H1 (cell line): ENCODE measurements around the gene PRADC1. TPM values are rescaled to one million over a fixed set of nuclear protein-coding genes. Genes with fewer than 3 reads are reported as not detected.

Source experiments
- CTCF ChIA-PET: fragments of 300-600 bp; sonication (Branson Sonifier 250); formaldehyde crosslinking; loops from one replicate; lab custom pipeline; 2021; ENCODE audit not compliant: partially characterized antibody; lab: Charles Lee
- POLR2A ChIA-PET: fragments of 300-600 bp; sonication (Branson Sonifier 250); formaldehyde crosslinking; loops from one replicate; lab custom pipeline; 2021; ENCODE audit warnings: inconsistent platforms; ENCODE audit not compliant: partially characterized antibody; lab: Charles Lee
- DNase-seq, 2 experiments: peaks; one replicate each; pipeline versions ENCODE4 v3.0.0 to v3.0.0-alpha.2; 2010 to 2022; ENCODE audit warnings: low spot score in 2 of 2, low read depth in 1 of 2, mixed read lengths in 1 of 2
- FAIRE-seq: peaks from 2 replicates; lab custom pipeline; 2011; peaks lifted over from hg19 to GRCh38; lab: Jason Lieb, UNC
- H2AFZ ChIP-seq: 2 replicates; pipeline ENCODE4 v1.8.1; 2012; ENCODE audit warnings: low read length, inconsistent platforms
- H2AK5ac ChIP-seq: 2 replicates; pipeline ENCODE4 v1.6.1; 2013; ENCODE audit warnings: low read depth, low read length
- H2BK120ac ChIP-seq: replicated peaks from 2 replicates; pipeline ENCODE3; 2013; ENCODE audit warnings: low read depth, low read length, inconsistent platforms
- H2BK12ac ChIP-seq: 2 replicates; pipeline ENCODE4 v1.6.1; 2013; ENCODE audit warnings: low read depth, low read length
- H2BK15ac ChIP-seq: 2 replicates; pipeline ENCODE4 v1.6.1; 2013; ENCODE audit warnings: low read length
- H2BK20ac ChIP-seq: 2 replicates; pipeline ENCODE4 v1.6.1; 2013; ENCODE audit warnings: low read length
- H2BK5ac ChIP-seq: 2 replicates; pipeline ENCODE4 v1.6.1; 2013; ENCODE audit warnings: low read depth, low read length
- H3K14ac ChIP-seq: 2 replicates; pipeline ENCODE4 v1.6.1; 2013; ENCODE audit warnings: inconsistent platforms; ENCODE audit not compliant: insufficient read length
- H3K18ac ChIP-seq: 2 replicates; pipeline ENCODE4 v1.6.1; 2013; ENCODE audit warnings: low read length; ENCODE audit errors: extremely low read depth
- H3K23ac ChIP-seq: 2 replicates; pipeline ENCODE4 v1.6.1; 2013; ENCODE audit warnings: inconsistent platforms; ENCODE audit not compliant: insufficient read length
- H3K23me2 ChIP-seq: 2 replicates; pipeline ENCODE4 v1.6.1; 2013; ENCODE audit warnings: low read depth, low read length
- H3K27ac ChIP-seq: 2 replicates; pipeline ENCODE4 v1.6.1; 2011; ENCODE audit warnings: low read depth, low read length, inconsistent platforms
- H3K27me3 ChIP-seq, 4 experiments: replicated peaks in 1 of 4; 1 replicate in 1 of 4; 2 replicates in 3 of 4; pipeline versions ENCODE4 v1.6.1 to v1.8.1; 2011 to 2013; ENCODE audit warnings: low read length in 3 of 4, mild to moderate bottlenecking in 3 of 4, inconsistent platforms in 2 of 4, mixed read lengths in 2 of 4, moderate library complexity in 1 of 4; ENCODE audit not compliant: control insufficient read depth in 3 of 4, insufficient read depth in 3 of 4; ENCODE audit errors: extremely low read depth in 1 of 4
- H3K36me3 ChIP-seq, 4 experiments: 2 replicates each; pipeline versions ENCODE4 v1.6.1 to v1.8.1; 2011 to 2013; ENCODE audit warnings: mild to moderate bottlenecking in 4 of 4, low read length in 3 of 4, moderate library complexity in 2 of 4, control low read depth in 1 of 4, inconsistent platforms in 1 of 4; ENCODE audit not compliant: insufficient read depth in 4 of 4, control insufficient read depth in 2 of 4
- H3K4ac ChIP-seq: replicated peaks from 2 replicates; pipeline ENCODE3; 2013; ENCODE audit warnings: low read length, low read depth, mixed read lengths, inconsistent platforms; ENCODE audit not compliant: insufficient read length
- H3K4me1 ChIP-seq, 4 experiments: replicated peaks in 1 of 4; 1 replicate in 1 of 4; 2 replicates in 3 of 4; pipeline versions ENCODE4 v1.6.1 to v1.8.1; 2011 to 2013; ENCODE audit warnings: low read length in 3 of 4, inconsistent platforms in 2 of 4, mixed read lengths in 1 of 4; ENCODE audit not compliant: insufficient read depth in 4 of 4, control insufficient read depth in 3 of 4
- H3K4me2 ChIP-seq, 2 experiments: 2 replicates each; pipeline versions ENCODE4 v1.6.1 to v1.8.1; 2011 to 2013; ENCODE audit warnings: low read depth in 2 of 2, low read length in 2 of 2, control low read depth in 1 of 2, inconsistent platforms in 1 of 2, mild to moderate bottlenecking in 1 of 2; ENCODE audit not compliant: insufficient read depth in 1 of 2
- H3K4me3 ChIP-seq, 4 experiments: fragments of 200-600, 300-600 bp in 1 of 4; sonication (generic), shearing (Covaris generic), sonication (Bioruptor Twin) in 1 of 4; 2 replicates each; pipeline versions ENCODE4 v1.5.1 to v1.8.1; 2011 to 2016; ENCODE audit warnings: low read length in 4 of 4, low read depth in 3 of 4, control low read depth in 2 of 4, inconsistent platforms in 2 of 4, mild to moderate bottlenecking in 2 of 4, mixed read lengths in 1 of 4, moderate library complexity in 1 of 4; ENCODE audit not compliant: insufficient read depth in 2 of 4; ENCODE audit errors: extremely low read depth in 1 of 4
- H3K56ac ChIP-seq: replicated peaks from 2 replicates; pipeline ENCODE3; 2013; ENCODE audit warnings: low read depth, mild to moderate bottlenecking, mixed read lengths, low read length, inconsistent platforms; ENCODE audit not compliant: insufficient read length
- H3K79me1 ChIP-seq: 2 replicates; pipeline ENCODE4 v1.6.1; 2013; ENCODE audit warnings: low read depth, low read length, control low read depth
- H3K79me2 ChIP-seq, 2 experiments: 2 replicates each; pipeline versions ENCODE4 v1.6.1 to v1.8.1; 2012 to 2013; ENCODE audit warnings: low read length in 2 of 2, mild to moderate bottlenecking in 2 of 2, inconsistent platforms in 1 of 2; ENCODE audit not compliant: insufficient read depth in 2 of 2, control insufficient read depth in 1 of 2
- H3K9ac ChIP-seq, 4 experiments: replicated peaks in 1 of 4; 1 replicate in 1 of 4; 2 replicates in 3 of 4; pipeline versions ENCODE4 v1.6.1 to v1.8.1; 2011 to 2013; ENCODE audit warnings: low read depth in 3 of 4, low read length in 3 of 4, control low read depth in 2 of 4, mild to moderate bottlenecking in 2 of 4, moderate library complexity in 2 of 4, inconsistent platforms in 1 of 4; ENCODE audit errors: extremely low read depth in 1 of 4
- H3K9me3 ChIP-seq, 2 experiments: 2 replicates each; pipeline versions ENCODE4 v1.6.1 to v1.8.1; 2012 to 2013; ENCODE audit warnings: mild to moderate bottlenecking in 2 of 2, moderate library complexity in 2 of 2, control low read depth in 1 of 2, inconsistent platforms in 1 of 2, low read depth in 1 of 2, low read length in 1 of 2, mixed read lengths in 1 of 2; ENCODE audit not compliant: insufficient read depth in 2 of 2
- H4K20me1 ChIP-seq, 2 experiments: replicated peaks in 1 of 2; 2 replicates each; pipeline versions ENCODE3 to v1.8.1; 2011 to 2013; ENCODE audit warnings: inconsistent platforms in 2 of 2, low read length in 2 of 2, mild to moderate bottlenecking in 1 of 2; ENCODE audit not compliant: insufficient read depth in 2 of 2, control insufficient read depth in 1 of 2
- H4K5ac ChIP-seq: 2 replicates; pipeline ENCODE4 v1.6.1; 2013; ENCODE audit warnings: low read length, low read depth, mixed read lengths, inconsistent platforms; ENCODE audit not compliant: insufficient read length
- H4K8ac ChIP-seq: 2 replicates; pipeline ENCODE4 v1.8.0; 2013; ENCODE audit warnings: mild to moderate bottlenecking, moderate library complexity, low read length, inconsistent platforms; ENCODE audit not compliant: insufficient read depth; ENCODE audit errors: extremely low read depth
- H4K91ac ChIP-seq: replicated peaks from 2 replicates; pipeline ENCODE3; 2013; ENCODE audit warnings: low read length, mixed read lengths, inconsistent platforms; ENCODE audit not compliant: insufficient read length
- FOSL1 ChIP-seq: IDR thresholded peaks from 2 replicates; pipeline ENCODE4 v1.6.1; 2011; ENCODE audit warnings: mild to moderate bottlenecking, low read depth, low read length, moderate library complexity; ENCODE audit not compliant: insufficient read depth
- KDM1A ChIP-seq: fragments of 200-600, 300-600 bp; sonication (generic); IDR thresholded peaks from 2 replicates; pipeline ENCODE4 v1.7.1; 2016; ENCODE audit warnings: mild to moderate bottlenecking, low read length, borderline replicate concordance
- NRF1 ChIP-seq: IDR thresholded peaks from 2 replicates; pipeline ENCODE4 v1.6.1; 2011; ENCODE audit warnings: mild to moderate bottlenecking, low read depth, low read length, improper control_type of control experiment
- POLR2AphosphoS5 ChIP-seq: IDR thresholded peaks from 2 replicates; pipeline ENCODE4 v1.6.1; 2011; ENCODE audit warnings: low read depth, low read length
- RAD21 ChIP-seq, 2 experiments: IDR thresholded peaks in 1 of 2; conservative IDR thresholded peaks in 1 of 2; 2 replicates each; pipeline ENCODE4 v1.6.1; 2011; ENCODE audit warnings: low read depth in 2 of 2, low read length in 2 of 2, improper control_type of control experiment in 1 of 2, inconsistent platforms in 1 of 2, mild to moderate bottlenecking in 1 of 2, moderate library complexity in 1 of 2
- SIN3A ChIP-seq, 2 experiments: IDR thresholded peaks in 1 of 2; conservative IDR thresholded peaks in 1 of 2; 2 replicates each; pipeline ENCODE4 v1.6.1; 2011 to 2012; ENCODE audit warnings: low read length in 2 of 2, improper control_type of control experiment in 1 of 2, low read depth in 1 of 2, mild to moderate bottlenecking in 1 of 2
- SIX5 ChIP-seq: IDR thresholded peaks from 2 replicates; pipeline ENCODE4 v1.6.1; 2011; ENCODE audit warnings: mild to moderate bottlenecking, low read depth, low read length
- SRF ChIP-seq: IDR thresholded peaks from 2 replicates; pipeline ENCODE4 v1.6.1; 2011; ENCODE audit warnings: mild to moderate bottlenecking, low read depth, low read length, moderate library complexity
- YY1 ChIP-seq: IDR thresholded peaks from 2 replicates; pipeline ENCODE4 v1.6.1; 2011; ENCODE audit warnings: low read depth, mild to moderate bottlenecking, low read length
- WGBS, 2 experiments: shearing (Covaris generic) in 1 of 2; methylation state at CpG; one replicate each; pipeline versions ENCODE4 v1.1.6 to v1.1.7; 2013 to 2015; ENCODE audit warnings: low lambda C conversion rate in 2 of 2, mixed read lengths in 2 of 2, inconsistent platforms in 1 of 2, low coverage in 1 of 2, missing lambda C conversion rate in 1 of 2; ENCODE audit not compliant: insufficient replicate concordance in 2 of 2, insufficient coverage in 1 of 2, insufficient read length in 1 of 2; ENCODE audit errors: extremely low coverage in 1 of 2, missing lambda C conversion rate in 1 of 2; 5-methylcytosine and 5-hydroxymethylcytosine counted together
- polyA plus RNA-seq, 7 experiments: library from polyadenylated mRNA; depleted of rRNA in 3 of 7; stranded (reverse) in 5 of 7; unstranded in 2 of 7; fragments of >200 nt in 5 of 7; fragments of 200-250 nt in 2 of 7; gene quantifications; 1 replicate in 5 of 7; 2 replicates in 1 of 7; 4 replicates in 1 of 7; pipeline versions ENCODE4 v1.2.1 to v1.2.3, GENCODE V29; 2011 to 2013; ENCODE audit warnings: missing spikeins in 2 of 7, mixed read lengths in 2 of 7
- total RNA-seq: library from RNA; stranded (reverse); fragmentation: NEBNext Ultra II Directional; extraction: Animal tissue kit (Norgen Biotek cat#: 25700); gene quantifications from 2 replicates; pipeline ENCODE4 v1.2.1, GENCODE V29; 2021

Gene PRADC1
- total and polyA plus RNA-seq, 2 of the 8 experiments (the other 6 are each of a cell fraction or from before 2014, with no cell fraction given), result 8.9 to 13.1 TPM

GRCh38 chr2:73253400-73253799 is 20.4 kb upstream of the PRADC1 start:
- H4K8ac ChIP-seq, result no peak overlapping the region

More at GRCh38 chr2:73253400-73253799, 20.4 kb upstream of the PRADC1 start:
- no peaks in the 10 kb centered on the region for H3K79me2 ChIP-seq
- no peaks in the 10 kb centered on the region for H3K23me2 ChIP-seq
- H3K27me3 ChIP-seq, result no peaks in the 10 kb centered on the region
- H2BK12ac ChIP-seq, result no peak overlapping the region
- no peak overlapping the region for H3K14ac ChIP-seq
- no peak overlapping the region for H3K18ac ChIP-seq
- TF ChIP-seq NRF1, result no peak
- TF ChIP-seq RAD21 (IDR thresholded peaks at IDR 0.05 in 1 of 2, conservative IDR thresholded peaks at IDR 0.05 in 1 of 2; ENCODE audit: low read depth in 2 of 2, low read length in 2 of 2), result no peak
- no peak for TF ChIP-seq YY1
- no peak for TF ChIP-seq FOSL1
- no peak for TF ChIP-seq KDM1A
- no peak for TF ChIP-seq SRF
- TF ChIP-seq SIX5, result no peak
- TF ChIP-seq POLR2AphosphoS5, result peak; percentile 22; the same call in 1 of the 2 replicates
- no peak for TF ChIP-seq SIN3A (conservative IDR thresholded peaks at IDR 0.05 in 1 of 2, IDR thresholded peaks at IDR 0.05 in 1 of 2; ENCODE audit: low read depth in 1 of 2, low read length in 2 of 2)
- no peak overlapping the region for H2BK120ac ChIP-seq
- DNase-seq (no peak), FAIRE-seq (no peak)
- no peak overlapping the region for H4K91ac ChIP-seq
- H3K4me2 ChIP-seq, result no peak overlapping the region
- no peak overlapping the region for H2AFZ ChIP-seq
- peaks cover 15 to 25% of the 10 kb centered on the region in 2 experiments for H4K20me1 ChIP-seq
- CTCF ChIA-PET, result interaction anchor here (1.0 to 2.6 kb wide), 5 partner anchors 8 to 166 kb away, joined by 3 to 16 read pairs (median 3); no protein-coding TSS in a partner anchor
- no peak overlapping the region for H3K23ac ChIP-seq
- H3K79me1 ChIP-seq, result no peaks in the 10 kb centered on the region
- no peak overlapping the region for H3K9ac ChIP-seq
- H3K4me3 ChIP-seq, result no peak overlapping the region
- no peak overlapping the region for H4K5ac ChIP-seq
- H2AK5ac ChIP-seq, result no peak overlapping the region
- no peak overlapping the region for H2BK20ac ChIP-seq
- H2BK5ac ChIP-seq, result no peak overlapping the region
- H3K36me3 ChIP-seq, result peaks cover 31 to 63% (median 46%) of the 10 kb centered on the region in 4 experiments
- H2BK15ac ChIP-seq, result no peak overlapping the region
- 76% methylated on average over 2 of the region's 2 CpGs; no CpG with 5 or more reads in 1 of the 2 experiments for WGBS, 2 experiments
- no peak overlapping the region for H3K27ac ChIP-seq
- no peaks in the 10 kb centered on the region for H3K9me3 ChIP-seq
- H3K4me1 ChIP-seq, result peaks cover 0 to 7% (median 1%) of the 10 kb centered on the region in 4 experiments; a peak in 2 of 7 replicates
- no peak overlapping the region for H3K4ac ChIP-seq
- no peak overlapping the region for H3K56ac ChIP-seq
- POLR2A ChIA-PET, result interaction anchor here (0.6 to 6.5 kb wide), 11 partner anchors 9 to 36 kb away, joined by 3 to 105 read pairs (median 5); partner anchors contain the start of genes CCT7, FBXO41 and PRADC1
